ENCODE data around the gene RPLP1. TPM values are rescaled to one million over a fixed set of nuclear protein-coding genes. Genes with fewer than 3 reads are reported as not detected.

RPLP1 gene
- polyA plus RNA-seq, 1 experiment: 722 TPM

GRCh38 chr15:69504352-69505040 is 51.9 kb downstream of the RPLP1 start:
- Histone ChIP-seq H3K9me3 (ENCODE audit: control insufficient read depth, insufficient read depth, low read length) (no peaks in the 10 kb centered on the region; the same call in 1 of the 2 replicates), H3K27ac (ENCODE audit: low read depth, low read length) (no peak overlapping the region), H3K4me3 (ENCODE audit: low read depth, low read length) (no peak overlapping the region), H3K27me3 (ENCODE audit: control insufficient read depth, insufficient read depth, low read length) (peaks cover 18% of the 10 kb centered on the region)
- ChIA-PET POLR2A (no interaction called here), CTCF (interaction anchor here (1.1 to 1.5 kb wide), 2 partner anchors 17 to 42 kb away, joined by 3 to 4 read pairs; no protein-coding TSS in a partner anchor)
- TF ChIP-seq CTCF (IDR thresholded peaks at IDR 0.05; ENCODE audit: low read depth, low read length): no peak
- DNase-seq (ENCODE audit: low read depth, low spot score): no peak

Small RNA genes within 50 kb of the gene (small RNA-seq; reads per million reads assigned to genes)
- not detected for gene RF00012 (ENCODE audit: insufficient read length, low read depth)

Other genes starting within 250 kb of the RPLP1 start
- 7.9 and 9.7 TPM in 2 replicates for gene PAQR5, start 153.9 kb upstream of the RPLP1 start, polyA plus RNA-seq (2011; rRNA removed)
- gene KIF23, start 38.5 kb upstream of the RPLP1 start, polyA plus RNA-seq (2011; rRNA removed): 14.6 and 20.0 TPM in 2 replicates